Islet of Langerhans (tissue), 1 donor: ENCODE data around the gene HEG1.

ENCODE experiments used
- FAIRE-seq: peaks from one replicate; lab custom pipeline; 2011; peaks lifted over from hg19 to GRCh38; lab: Jason Lieb, UNC

Gene HEG1

GRCh38 chr3:124941771-124942170, 114.0 kb downstream of the HEG1 start:
- FAIRE-seq, result no peak

- FAIRE-seq, result no peak
Measured at GRCh38 chr3:124939661-124940060, 116.1 kb downstream of the HEG1 start.

- no peak for FAIRE-seq
Measured at GRCh38 chr3:124938896-124939295, 116.9 kb downstream of the HEG1 start.

GRCh38 chr3:124937049-124937448, 118.7 kb downstream of the HEG1 start:
- no peak for FAIRE-seq

- FAIRE-seq, result no peak
Measured at GRCh38 chr3:124935794-124936542, 119.8 kb downstream of the HEG1 start.

GRCh38 chr3:124935264-124935663, 120.5 kb downstream of the HEG1 start:
- FAIRE-seq, result no peak

- peak; percentile 94 for FAIRE-seq
Measured at GRCh38 chr3:124934577-124934976, 121.2 kb downstream of the HEG1 start, which contains the start of gene MUC13. Gene MUC13, minus strand, starts transcription at chr3:124934751. Its CDS starts 39 bp downstream, at chr3:124934712.

- FAIRE-seq, result peak; percentile 13
Measured at GRCh38 chr3:124928333-124929202, 127.2 kb downstream of the HEG1 start.

- FAIRE-seq, result no peak
Measured at GRCh38 chr3:124927574-124928045, 128.2 kb downstream of the HEG1 start.

- no peak for FAIRE-seq
Measured at GRCh38 chr3:124926426-124927101, 129.2 kb downstream of the HEG1 start.

- no peak for FAIRE-seq
Measured at GRCh38 chr3:124924741-124925140, 131.1 kb downstream of the HEG1 start.

GRCh38 chr3:124923833-124924232, 132.0 kb downstream of the HEG1 start:
- FAIRE-seq, result no peak

GRCh38 chr3:124920718-124921117, 135.1 kb downstream of the HEG1 start:
- FAIRE-seq, result no peak

- FAIRE-seq, result no peak
Measured at GRCh38 chr3:124919756-124920155, 136.0 kb downstream of the HEG1 start.

- FAIRE-seq, result no peak
Measured at GRCh38 chr3:124918524-124918923, 137.3 kb downstream of the HEG1 start.

- no peak for FAIRE-seq
Measured at GRCh38 chr3:124916837-124917409, 138.9 kb downstream of the HEG1 start.
